K562 (cell line): ENCODE data around the gene IFT81. TPM values are rescaled to one million over a fixed set of nuclear protein-coding genes. Genes with fewer than 3 reads are reported as not detected.

ENCODE experiments used
- ATAC-seq: fragments of 200-7000 bp; cut with Tn5 transposase; 3 replicates; pipeline ENCODE4 v1.9.1; 2020; ENCODE audit warnings: moderate library complexity
- BruUV-seq: library from RNA; stranded (reverse); fragments of 400-500 nt; replicated peaks from 2 replicates; lab custom pipeline; 2021; lab: Mats Ljungman, UMichigan
- CTCF ChIA-PET: fragments of 300-600 bp; formaldehyde crosslinking; extraction: SDS; loops from one replicate; lab custom pipeline; 2021; ENCODE audit warnings: low intra/inter-chr PET ratio; lab: Yijun Ruan, JAX
- POLR2A ChIA-PET: fragments of 300-600, 350-650 bp; sonication (Branson Sonifier 250); formaldehyde crosslinking; extraction: SDS; loops from one replicate; lab custom pipeline; 2021; ENCODE audit warnings: antibody characterized with exemption, inconsistent platforms; lab: Yijun Ruan, JAX
- DNase-seq, 4 experiments: peaks; one replicate each; pipeline versions ENCODE4 v3.0.0 to v3.0.0-alpha.2; 2011 to 2018; ENCODE audit warnings: low spot score in 3 of 4, mixed read lengths in 3 of 4; ENCODE audit errors: extremely low read depth in 1 of 4
- FAIRE-seq: peaks from 2 replicates; lab custom pipeline; 2011; peaks lifted over from hg19 to GRCh38; lab: Jason Lieb, UNC
- H2AFZ ChIP-seq: 2 replicates; pipeline ENCODE4 v1.6.0; 2011; ENCODE audit warnings: low read depth, low read length, control low read depth, inconsistent platforms
- H3K27ac ChIP-seq: fragments of 200-600 bp; 3 replicates; pipeline ENCODE4 v1.8.0; 2011; ENCODE audit warnings: low read depth, mild to moderate bottlenecking, control low read depth, inconsistent platforms, low read length, moderate library complexity, mixed read lengths; ENCODE audit errors: extremely low read depth
- H3K27me3 ChIP-seq, 2 experiments: fragments of 300-600 bp in 1 of 2; 2 replicates in 1 of 2; 3 replicates in 1 of 2; pipeline versions ENCODE4 v1.6.0 to v1.8.0; 2011; ENCODE audit warnings: inconsistent platforms in 2 of 2, low read length in 2 of 2, mild to moderate bottlenecking in 1 of 2, mixed read lengths in 1 of 2, moderate library complexity in 1 of 2; ENCODE audit not compliant: control insufficient read depth in 2 of 2, insufficient read depth in 2 of 2
- H3K36me3 ChIP-seq: fragments of 300-600 bp; 3 replicates; pipeline ENCODE4 v1.8.0; 2011; ENCODE audit warnings: mild to moderate bottlenecking, low read length, inconsistent platforms; ENCODE audit not compliant: control insufficient read depth, insufficient read depth
- H3K4me1 ChIP-seq, 2 experiments: fragments of 200-600 bp in 1 of 2; replicated peaks in 1 of 2; 2 replicates in 1 of 2; 3 replicates in 1 of 2; pipeline versions ENCODE4 v1.5.1 to v1.8.0; 2011; ENCODE audit warnings: inconsistent platforms in 2 of 2, low read length in 2 of 2, mild to moderate bottlenecking in 1 of 2, mixed read lengths in 1 of 2, moderate library complexity in 1 of 2; ENCODE audit not compliant: control insufficient read depth in 2 of 2, insufficient read depth in 2 of 2
- H3K4me2 ChIP-seq: 2 replicates; pipeline ENCODE4 v1.6.1; 2011; ENCODE audit warnings: low read length, control low read depth, inconsistent platforms, mixed read lengths; ENCODE audit not compliant: insufficient read depth
- H3K4me3 ChIP-seq: fragments of 200-600 bp; sonication (generic), shearing (Covaris generic); 2 replicates; pipeline ENCODE4 v1.5.1; 2016; ENCODE audit warnings: control low read depth, inconsistent platforms
- H3K79me2 ChIP-seq: fragments of 200-600 bp; 3 replicates; pipeline ENCODE4 v1.8.0; 2011; ENCODE audit warnings: low read length, inconsistent platforms; ENCODE audit not compliant: control insufficient read depth, insufficient read depth
- H3K9ac ChIP-seq, 2 experiments: 2 replicates each; pipeline versions ENCODE4 v1.6.0 to v1.6.1; 2011; ENCODE audit warnings: low read depth in 2 of 2, low read length in 2 of 2, control low read depth in 1 of 2, inconsistent platforms in 1 of 2, mild to moderate bottlenecking in 1 of 2, mixed read lengths in 1 of 2; ENCODE audit not compliant: insufficient read depth in 1 of 2
- H3K9me1 ChIP-seq: one replicate; pipeline ENCODE4 v1.6.0; 2011; ENCODE audit warnings: inconsistent platforms, mild to moderate bottlenecking, low read length, moderate library complexity; ENCODE audit not compliant: control insufficient read depth, insufficient read depth
- H3K9me3 ChIP-seq: replicated peaks from 2 replicates; pipeline ENCODE4 v1.5.1; 2011; ENCODE audit warnings: low read depth, low read length, inconsistent platforms; ENCODE audit not compliant: control insufficient read depth, insufficient read depth
- H4K20me1 ChIP-seq: replicated peaks from 2 replicates; pipeline ENCODE4 v1.6.1; 2011; ENCODE audit warnings: low read length, inconsistent platforms, mixed read lengths; ENCODE audit not compliant: control insufficient read depth, insufficient read depth
- EHMT2 ChIP-seq: fragments of 450-650 bp; IDR thresholded peaks from 2 replicates; pipeline ENCODE4 v1.6.1; 2018; ENCODE audit warnings: antibody characterized with exemption
- NR3C1 ChIP-seq: sonication (generic); formaldehyde crosslinking; IDR thresholded peaks from 2 replicates; pipeline ENCODE4 v1.8.1; 2022; ENCODE audit warnings: missing genetic modification reagents
- RBM22 ChIP-seq: fragments of 200-400 bp; formaldehyde crosslinking; IDR thresholded peaks from 2 replicates; pipeline ENCODE4 v1.6.1; 2018; ENCODE audit warnings: low read length, low read depth; ENCODE audit not compliant: poor library complexity, severe bottlenecking
- SMC3 ChIP-seq: conservative IDR thresholded peaks from 2 replicates; pipeline ENCODE4 v1.6.1; 2011; ENCODE audit warnings: low read depth, low read length, improper control_type of control experiment; ENCODE audit not compliant: insufficient read depth
- SRF ChIP-seq, 2 experiments: fragments of 250-450, 450-650 bp in 1 of 2; sonication (Bioruptor Pico) in 1 of 2; sonication (generic) in 1 of 2; formaldehyde crosslinking; IDR thresholded peaks; 2 replicates each; pipeline versions ENCODE4 v1.5.0 to v1.5.1; 2020 to 2022; ENCODE audit warnings: mild to moderate bottlenecking in 1 of 2, missing genetic modification reagents in 1 of 2
- U2AF1 ChIP-seq: fragments of 200-400 bp; formaldehyde crosslinking; optimal IDR thresholded peaks from 2 replicates; pipeline ENCODE3; 2017; ENCODE audit warnings: mild to moderate bottlenecking, low read depth, low read length, moderate library complexity
- WGBS: fragments of 100-300 bp; shearing (Covaris generic); methylation state at CpG from one replicate; pipeline ENCODE4 v1.1.6; 2016; ENCODE audit warnings: low coverage, mixed read lengths; ENCODE audit not compliant: insufficient coverage; ENCODE audit errors: missing lambda C conversion rate; 5-methylcytosine and 5-hydroxymethylcytosine counted together
- in situ Hi-C: fragments of 300-500 bp; cut with MboI; formaldehyde crosslinking; loops from 4 replicates; pipeline ENCODE4 v1.15.0; 2018; ENCODE audit warnings: inconsistent platforms, mixed read lengths
- intact Hi-C: fragments of 100-400 bp; cut with micrococcal nuclease; formaldehyde crosslinking; loops from 2 replicates; pipeline ENCODE4 v1.14.2; 2022
- polyA plus RNA-seq, 8 experiments: library from polyadenylated mRNA; depleted of rRNA in 4 of 8; stranded (reverse) in 5 of 8; unstranded in 3 of 8; fragments of >200 nt; fragmentation: Nextera tagmentation in 2 of 8; fragmentation: Illumina TruSeq in 1 of 8; extraction: Ambion mirVana in 2 of 8; extraction: Trizol in 1 of 8; gene quantifications; 2 replicates each; pipeline versions ENCODE4 v1.2.1 to v1.2.3, GENCODE V29; 2011 to 2014; ENCODE audit warnings: inconsistent platforms in 1 of 8, missing spikeins in 1 of 8
- total RNA-seq, 7 experiments: library from RNA; depleted of rRNA in 6 of 7; stranded (reverse); fragments of >200 nt in 6 of 7; fragmentation: Illumina TruSeq in 2 of 7; extraction: Trizol in 2 of 7; gene quantifications; 2 replicates each; pipeline versions ENCODE4 v1.2.1 to v1.2.3, GENCODE V29; 2011 to 2021; ENCODE audit warnings: low replicate concordance in 1 of 7
- TF ChIP-seq, protein P1 (sequence below): fragments of 450-650 bp; IDR thresholded peaks from 2 replicates; pipeline ENCODE4 v1.7.1; 2018; ENCODE audit warnings: mild to moderate bottlenecking, low read depth; ENCODE audit not compliant: partially characterized antibody

The IFT81 gene
- total and polyA plus RNA-seq, 9 of the 15 experiments (the other 6 are each of a cell fraction or from before 2014, with no cell fraction given) = 2.8 to 11.9 (median 7.9) TPM

DNA sequence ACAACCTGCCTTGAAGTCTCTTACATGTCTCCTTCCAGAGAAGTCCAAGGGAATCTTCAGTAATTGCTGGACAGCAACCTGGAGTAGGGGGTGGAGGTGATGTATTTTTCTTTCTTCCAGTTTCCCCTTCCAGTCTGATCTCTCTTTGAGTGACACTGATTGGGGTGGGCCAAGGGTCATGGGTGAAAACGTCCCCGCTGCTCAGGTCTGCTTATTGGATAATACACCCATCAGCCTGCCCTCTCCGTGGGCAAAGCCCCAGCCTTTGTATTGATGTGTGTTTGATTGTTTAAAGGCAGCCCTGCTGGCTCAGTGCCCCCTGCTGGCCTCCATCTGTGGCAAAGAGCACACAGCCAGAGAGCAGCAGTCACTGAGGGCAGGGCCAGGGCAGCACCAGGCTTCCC is 121.2 kb downstream of the IFT81 start (continued):
- TF ChIP-seq EHMT2 = 0 out of 2 replicates have a peak, but pooled peaks have one; percentile 40
- TF ChIP-seq U2AF1 = no peak
- no peak for TF ChIP-seq RBM22
- 0 out of 2 replicates have a peak, but pooled peaks have one; percentile 21 for TF ChIP-seq SMC3

DNA sequence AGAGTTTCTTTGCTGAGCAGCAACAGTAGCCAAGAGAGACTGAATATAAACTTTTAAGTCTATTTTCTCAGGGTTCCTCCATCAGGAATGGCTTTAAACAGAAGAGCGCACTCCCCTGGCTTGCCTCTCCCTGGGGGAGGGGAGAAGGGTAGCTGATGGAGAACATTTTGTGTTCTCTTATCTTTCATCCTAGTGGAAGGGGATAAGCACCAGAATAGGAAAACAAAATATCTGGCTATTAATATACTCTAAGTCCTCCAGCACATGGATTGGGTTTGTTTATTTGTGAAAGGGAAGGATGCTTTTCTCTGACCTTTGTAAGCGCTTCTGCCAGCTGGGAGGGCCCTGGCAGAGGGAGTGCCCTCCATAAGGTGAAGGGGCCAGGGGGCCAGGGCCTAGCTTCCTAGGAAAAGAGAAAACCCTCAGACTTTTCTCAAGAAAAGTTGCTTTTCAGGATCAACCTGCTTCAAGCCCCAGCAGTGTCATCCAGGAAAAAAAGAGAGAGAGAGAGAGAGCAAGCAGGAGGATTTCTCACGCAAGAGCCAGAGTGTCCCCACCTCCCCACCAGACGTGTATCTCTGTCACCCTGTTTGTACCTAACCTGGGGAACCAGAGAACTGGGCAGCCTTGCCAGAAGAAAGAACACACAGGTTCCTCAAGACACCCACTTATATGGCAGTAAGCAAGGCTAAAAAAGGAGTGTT is 122.6 kb downstream of the IFT81 start:
- Histone ChIP-seq H3K4me2 (no peak overlapping the region), H3K27ac (no peak overlapping the region), H3K4me1 (peaks cover 5 to 6% of the 10 kb centered on the region in 2 experiments; a peak in 3 of 5 replicates), H3K4me3 (no peak overlapping the region), H3K9me3 (no peaks in the 10 kb centered on the region), H3K79me2 (no peaks in the 10 kb centered on the region), H3K9me1 (no peaks in the 10 kb centered on the region), H2AFZ (no peak overlapping the region), H3K36me3 (no peaks in the 10 kb centered on the region), H3K27me3 (no peaks in the 10 kb centered on the region; a peak in 1 of 5 replicates), H4K20me1 (no peaks in the 10 kb centered on the region), H3K9ac (no peak overlapping the region)
- POLR2A ChIA-PET = no interaction called here
- no peak for TF ChIP-seq SRF (CRISPR knock-in tag; IDR thresholded peaks at IDR 0.05)
- TF ChIP-seq, protein P1, sequence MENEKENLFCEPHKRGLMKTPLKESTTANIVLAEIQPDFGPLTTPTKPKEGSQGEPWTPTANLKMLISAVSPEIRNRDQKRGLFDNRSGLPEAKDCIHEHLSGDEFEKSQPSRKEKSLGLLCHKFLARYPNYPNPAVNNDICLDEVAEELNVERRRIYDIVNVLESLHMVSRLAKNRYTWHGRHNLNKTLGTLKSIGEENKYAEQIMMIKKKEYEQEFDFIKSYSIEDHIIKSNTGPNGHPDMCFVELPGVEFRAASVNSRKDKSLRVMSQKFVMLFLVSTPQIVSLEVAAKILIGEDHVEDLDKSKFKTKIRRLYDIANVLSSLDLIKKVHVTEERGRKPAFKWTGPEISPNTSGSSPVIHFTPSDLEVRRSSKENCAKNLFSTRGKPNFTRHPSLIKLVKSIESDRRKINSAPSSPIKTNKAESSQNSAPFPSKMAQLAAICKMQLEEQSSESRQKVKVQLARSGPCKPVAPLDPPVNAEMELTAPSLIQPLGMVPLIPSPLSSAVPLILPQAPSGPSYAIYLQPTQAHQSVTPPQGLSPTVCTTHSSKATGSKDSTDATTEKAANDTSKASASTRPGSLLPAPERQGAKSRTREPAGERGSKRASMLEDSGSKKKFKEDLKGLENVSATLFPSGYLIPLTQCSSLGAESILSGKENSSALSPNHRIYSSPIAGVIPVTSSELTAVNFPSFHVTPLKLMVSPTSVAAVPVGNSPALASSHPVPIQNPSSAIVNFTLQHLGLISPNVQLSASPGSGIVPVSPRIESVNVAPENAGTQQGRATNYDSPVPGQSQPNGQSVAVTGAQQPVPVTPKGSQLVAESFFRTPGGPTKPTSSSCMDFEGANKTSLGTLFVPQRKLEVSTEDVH = no peak
- no peak for TF ChIP-seq NR3C1 (CRISPR knock-in tag)
- WGBS = 57% methylated on average over 4 of the region's 4 CpGs
- no peak for DNase-seq
- intact Hi-C loops = no loop called here
- CTCF ChIA-PET = no interaction called here
- no TSS peak for BruUV-seq
- no peak for FAIRE-seq
- no peak for ATAC-seq
- in situ Hi-C loops = no loop called here
